IPS-NIHi11 (cell line): ENCODE data around the gene EVA1B.
A peak's percentile ranks its signal among the peaks of the same experiment; 100 is the strongest.

Experiments
- DNase-seq: peaks from one replicate; pipeline ENCODE4 v3.0.0; 2012; ENCODE audit warnings: mixed read lengths, low spot score

EVA1B gene

DNA sequence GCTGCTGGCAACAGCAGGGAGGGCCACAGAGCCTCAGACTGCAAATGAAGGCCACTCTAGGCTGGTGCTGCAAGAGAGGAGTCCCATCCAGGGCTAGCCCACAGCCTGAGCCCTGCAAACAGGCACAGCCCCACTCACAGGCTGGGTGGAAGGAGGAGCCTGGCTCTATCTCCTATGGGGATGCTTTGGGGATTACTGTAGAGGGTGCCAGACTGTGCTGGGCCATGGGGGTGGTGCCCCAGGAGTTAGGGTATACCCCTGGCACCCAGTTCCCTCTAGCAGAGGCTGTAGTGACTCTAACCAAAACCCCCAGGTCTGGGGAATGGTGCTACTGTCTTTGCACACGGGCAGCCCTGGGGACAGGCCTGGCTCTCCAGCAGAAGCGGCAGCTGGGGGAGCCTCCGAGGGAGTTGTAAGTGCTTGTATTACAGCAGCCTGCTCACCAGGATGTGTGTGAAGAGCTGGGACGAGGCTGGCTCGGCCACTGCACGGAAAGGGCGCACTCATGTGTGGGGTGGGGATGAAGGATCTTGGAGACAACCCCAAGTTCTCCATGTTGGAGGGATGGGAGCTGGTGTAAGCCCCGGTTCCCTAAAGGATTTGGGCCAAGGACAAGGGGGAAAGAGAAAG is 23.4 kb upstream of the EVA1B start:
- no peak for DNase-seq

GRCh38 chr1:36345353-36345752 is 21.9 kb upstream of the EVA1B start:
- no peak for DNase-seq

- DNase-seq, result no peak
Observed at GRCh38 chr1:36344395-36344680, 20.9 kb upstream of the EVA1B start.

- no peak for DNase-seq
Observed at GRCh38 chr1:36343651-36344394, 20.4 kb upstream of the EVA1B start.

- peak; percentile 76 for DNase-seq
Observed at GRCh38 chr1:36342426-36343185, 19.2 kb upstream of the EVA1B start.

DNA sequence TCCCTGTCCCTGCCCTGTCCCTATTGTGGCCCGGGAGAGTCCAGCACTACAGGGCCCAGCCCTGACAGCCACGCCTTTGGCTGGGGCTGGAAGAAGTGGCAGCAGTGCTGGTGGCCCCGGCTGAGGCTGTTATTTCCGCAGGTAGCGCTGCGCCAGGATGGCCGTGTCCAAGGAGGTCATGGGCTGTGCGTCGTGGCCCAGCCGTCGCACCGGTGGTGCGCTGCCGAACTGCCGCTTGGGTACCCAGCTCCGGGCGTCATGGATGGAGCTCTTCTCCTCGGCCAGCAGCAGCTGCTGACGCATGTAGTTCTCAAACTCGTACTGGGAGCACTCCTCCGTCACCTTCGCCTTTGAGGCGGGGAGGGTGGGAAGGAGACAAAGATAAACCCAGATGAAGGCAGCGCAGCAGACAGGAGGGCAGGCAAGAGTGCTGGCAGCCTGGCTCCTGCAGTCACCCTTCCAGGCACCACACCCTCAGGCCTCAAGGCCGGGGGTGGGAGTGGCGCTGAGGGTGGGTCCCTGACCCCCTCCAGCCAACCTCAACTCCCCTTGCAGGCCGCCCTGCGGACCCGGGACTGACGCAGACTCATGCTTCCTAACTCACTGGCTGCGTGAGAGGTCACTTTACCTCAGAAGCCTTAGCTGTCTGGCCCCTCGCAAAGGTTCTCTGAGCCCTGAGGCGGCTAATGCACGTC is 18.3 kb upstream of the EVA1B start:
- DNase-seq, result no peak

DNA sequence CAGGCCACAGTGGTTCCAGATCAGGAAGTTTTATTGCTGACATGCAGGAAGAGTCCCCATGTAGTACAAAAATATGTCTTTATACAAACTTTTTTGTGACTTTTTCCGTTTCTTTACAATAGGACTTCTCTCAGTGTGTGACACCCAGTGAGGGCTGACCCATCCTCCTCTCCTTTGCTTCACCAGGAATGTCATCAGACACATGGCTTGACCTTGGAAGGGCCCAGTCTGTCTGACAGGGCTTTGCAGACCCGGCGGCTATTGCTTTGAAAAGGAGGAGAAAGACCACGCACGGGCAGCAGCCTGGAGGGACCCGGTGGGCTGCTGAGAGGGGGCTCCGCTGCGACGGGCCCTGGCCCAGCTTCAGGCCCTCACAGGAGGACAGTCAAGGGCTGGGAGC is 16.2 kb upstream of the EVA1B start:
- no peak for DNase-seq

DNA sequence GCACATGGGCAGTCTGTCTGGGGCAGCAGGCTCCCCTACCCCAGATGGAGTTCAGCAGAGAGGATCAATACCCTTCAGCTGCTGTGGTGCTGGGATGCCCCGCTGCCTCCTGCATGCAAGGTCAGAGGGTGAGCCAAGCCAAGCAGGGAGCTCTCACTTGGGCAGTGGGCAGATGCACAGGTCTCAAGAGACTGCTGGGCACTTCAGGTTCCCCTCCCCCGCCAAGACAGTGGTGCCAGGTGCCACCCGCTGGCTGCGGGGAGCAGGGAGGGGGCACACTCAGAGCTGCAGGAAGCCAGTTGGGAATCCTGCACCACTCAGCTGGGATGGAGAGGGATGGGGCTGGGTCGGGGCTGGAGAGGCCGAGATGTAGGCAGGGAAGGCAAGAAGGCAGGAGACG is 15.8 kb upstream of the EVA1B start:
- no peak for DNase-seq

- DNase-seq, result no peak
Observed at GRCh38 chr1:36337830-36338229, 14.4 kb upstream of the EVA1B start.

GRCh38 chr1:36330940-36331339 is 7.5 kb upstream of the EVA1B start:
- no peak for DNase-seq

DNA sequence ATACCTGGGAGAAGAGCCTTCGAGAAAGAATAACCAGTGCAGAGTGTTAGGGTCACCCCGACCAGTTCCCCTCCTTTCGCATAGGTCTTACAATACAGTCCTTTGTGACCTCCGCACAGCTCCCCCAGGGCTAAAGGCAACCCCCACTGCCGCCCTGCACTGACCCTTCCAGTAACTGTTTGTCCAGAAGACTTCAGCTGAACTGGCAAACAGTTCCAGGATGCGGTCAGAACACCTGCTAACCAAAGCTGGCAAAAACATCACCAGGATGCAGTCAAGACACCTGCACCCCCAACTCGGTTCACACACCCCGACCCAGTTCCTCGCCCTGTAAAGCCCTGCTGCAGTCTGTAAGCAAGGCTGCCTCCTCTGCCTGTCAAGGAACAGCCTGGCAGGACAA is 6.4 kb upstream of the EVA1B start:
- no peak for DNase-seq

- DNase-seq, result no peak
Observed at GRCh38 chr1:36328713-36329112, 5.3 kb upstream of the EVA1B start.

GRCh38 chr1:36328088-36328480 is 4.6 kb upstream of the EVA1B start:
- no peak for DNase-seq

DNA sequence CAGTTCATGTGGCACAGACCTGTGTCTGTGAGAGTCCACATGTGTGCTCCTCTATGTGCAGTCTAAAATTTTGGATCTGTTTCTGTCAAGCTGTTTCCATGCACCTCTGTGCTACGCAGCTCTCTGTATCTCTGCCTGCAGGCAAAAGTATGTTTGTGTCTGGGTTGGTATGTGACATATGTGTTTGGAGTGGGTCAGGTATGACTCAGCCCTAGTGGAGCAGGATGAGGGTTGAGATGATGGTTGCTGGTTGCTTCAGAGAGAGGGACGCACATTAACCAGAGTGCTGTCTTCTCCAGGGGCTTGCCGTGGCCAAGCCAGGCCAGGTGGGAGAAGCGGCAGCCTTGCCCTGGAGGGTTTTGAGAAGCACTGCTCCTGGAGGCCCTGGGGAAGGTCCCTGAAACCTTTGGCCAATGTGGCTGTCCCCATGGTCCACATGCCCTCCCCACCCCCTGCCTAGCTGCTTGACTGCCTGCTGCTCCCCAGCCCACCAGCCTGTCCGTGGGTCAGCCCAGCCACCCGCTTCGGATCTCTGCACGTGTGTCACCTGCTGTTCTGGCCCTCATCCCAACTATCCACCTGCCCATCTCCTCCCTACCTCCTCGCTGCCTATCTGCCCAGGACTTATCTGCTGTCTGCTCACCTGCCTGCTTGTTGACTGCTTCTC is 4.1 kb upstream of the EVA1B start:
- no peak for DNase-seq

- DNase-seq, result no peak
Observed at GRCh38 chr1:36326499-36326898, 3.1 kb upstream of the EVA1B start.

DNA sequence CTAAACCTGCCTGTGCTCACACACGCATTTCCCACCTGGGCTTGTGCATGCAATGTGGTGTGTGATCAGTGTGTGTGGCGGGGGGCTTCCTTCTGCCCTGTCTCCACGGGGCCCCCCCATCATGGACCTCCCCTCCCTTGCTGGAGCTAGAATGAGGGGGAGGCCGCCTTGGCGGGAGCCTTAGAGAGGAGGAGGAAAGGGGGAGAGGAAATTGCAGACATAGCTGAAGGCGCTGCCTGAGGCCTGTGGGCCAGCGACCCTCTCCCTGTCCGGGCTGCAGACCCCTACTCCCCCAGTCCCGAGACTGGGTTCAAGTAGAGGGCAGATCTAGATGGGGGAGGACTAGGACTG is 883 bp upstream of the EVA1B start:
- DNase-seq, result no peak

DNA sequence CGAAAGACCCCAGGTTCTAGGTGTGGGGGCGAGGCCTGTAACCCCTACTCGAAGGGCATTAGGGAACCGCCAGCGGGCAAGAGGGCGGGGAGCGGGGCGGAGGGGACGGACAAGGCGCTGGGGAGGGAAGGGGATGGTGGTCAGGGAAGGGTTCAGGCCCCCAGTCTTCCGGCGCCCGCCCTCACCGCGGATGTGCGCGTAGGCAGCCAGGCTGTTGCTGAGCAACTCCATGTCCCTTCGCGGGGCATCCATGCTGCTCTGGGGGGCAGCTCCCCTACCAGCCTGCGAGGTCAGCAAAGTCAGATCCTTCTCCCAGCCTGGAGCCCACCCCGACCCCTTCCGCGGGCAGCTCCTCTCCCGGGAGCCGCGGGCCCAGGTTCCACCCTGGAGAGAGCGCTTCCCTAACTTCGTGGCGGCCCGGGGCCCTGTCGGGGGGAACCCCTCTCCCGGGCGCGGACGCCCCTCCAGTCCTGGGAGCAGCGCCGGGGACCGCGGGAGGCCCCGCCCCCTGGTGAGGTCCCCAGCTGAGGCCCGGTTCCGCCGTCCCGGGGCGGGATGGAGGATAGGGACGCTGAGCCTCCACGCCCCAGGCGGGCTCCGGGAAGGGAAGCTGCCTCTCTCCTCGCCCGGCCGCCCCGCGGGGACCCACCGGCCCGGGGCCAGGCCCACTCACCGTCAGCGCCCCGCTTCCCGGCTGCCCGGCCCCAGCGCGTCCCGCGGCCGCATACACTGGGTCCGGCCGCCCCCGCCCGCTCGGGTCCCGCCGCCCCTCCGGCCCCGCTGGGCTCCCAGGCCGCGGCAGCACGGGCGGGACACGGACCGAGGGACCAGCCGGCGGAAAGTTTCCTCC is 434 bp downstream of the EVA1B start:
- peak; percentile 49 for DNase-seq

GRCh38 chr1:36322041-36322785 is 1.2 kb downstream of the EVA1B start:
- DNase-seq, result no peak

DNA sequence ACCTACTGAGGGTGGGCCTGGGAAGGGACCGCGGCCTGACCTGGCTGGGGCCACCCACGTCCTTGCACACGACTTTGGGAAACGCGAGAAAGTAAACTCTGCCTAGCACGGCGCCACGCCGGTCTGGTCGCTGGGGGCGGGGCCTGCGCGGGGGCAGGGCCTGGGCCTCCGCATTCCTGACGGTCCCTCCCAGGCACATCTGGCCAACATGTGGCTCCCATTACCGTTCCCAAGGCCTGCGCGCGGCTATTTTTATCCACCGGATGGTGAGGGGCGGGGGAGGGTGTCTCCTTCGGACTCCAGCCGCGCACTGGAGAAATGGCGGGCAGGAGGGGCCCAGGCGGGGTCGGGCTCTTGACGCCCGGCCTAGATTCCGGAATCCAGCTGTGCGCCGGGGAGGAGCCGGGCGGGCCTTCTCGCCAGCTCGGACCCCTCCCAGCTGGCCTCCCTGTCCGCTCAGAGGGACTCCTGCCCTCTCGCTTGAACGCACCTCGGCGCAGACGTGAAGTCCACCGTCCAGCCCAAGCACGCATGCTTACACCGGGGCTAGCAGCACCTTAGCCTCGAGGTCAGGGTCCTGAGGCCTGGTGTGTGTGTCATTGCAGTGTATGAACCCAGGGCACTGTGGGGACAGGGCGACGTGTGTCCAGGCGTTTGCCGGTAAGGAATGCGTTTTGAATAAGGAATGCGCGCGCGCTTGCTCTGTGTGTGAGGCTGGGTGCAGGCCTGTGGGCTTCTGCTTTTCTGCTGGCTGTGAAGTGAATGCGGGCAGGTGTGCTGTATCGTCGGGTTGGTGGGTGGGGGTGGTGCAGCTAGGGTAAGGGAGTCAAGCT is 2.1 kb downstream of the EVA1B start:
- peak; percentile 82 for DNase-seq

DNA sequence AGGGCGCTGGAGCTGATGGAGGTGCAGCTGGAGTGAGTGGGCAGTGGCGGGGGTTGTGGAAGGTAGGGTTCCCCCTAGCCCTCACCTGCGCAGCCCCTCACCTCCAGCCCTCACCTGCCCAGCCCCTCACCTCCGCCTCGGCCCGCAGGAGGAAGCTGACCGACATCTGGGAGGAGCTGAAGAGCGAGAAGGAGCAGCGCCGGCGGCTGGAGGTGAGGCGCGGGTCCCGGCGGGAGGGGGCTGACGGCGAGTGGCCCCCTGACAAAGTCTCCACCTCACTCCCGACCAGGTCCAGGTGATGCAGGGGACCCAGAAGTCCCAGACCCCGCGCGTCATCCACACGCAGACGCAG is 2.7 kb downstream of the EVA1B start:
- DNase-seq, result peak; percentile 49
